Nephron (organoid): ENCODE data around the gene FOLR2.

Experiments
- H3K27ac Mint-ChIP-seq, 3 experiments: 2 replicates each; pipeline ENCODE4 v1.8.0; 2020; ENCODE audit warnings: mixed read lengths in 3 of 3, mild to moderate bottlenecking in 2 of 3, moderate library complexity in 1 of 3
- H3K27me3 Mint-ChIP-seq: 2 replicates; pipeline ENCODE4 v1.8.0; 2021; ENCODE audit warnings: low read depth, mild to moderate bottlenecking, moderate library complexity, mixed read lengths
- H3K36me3 Mint-ChIP-seq: 2 replicates; pipeline ENCODE4 v1.8.0; 2020; ENCODE audit warnings: low read depth, mixed read lengths
- H3K4me1 Mint-ChIP-seq: 2 replicates; pipeline ENCODE4 v1.8.0; 2020; ENCODE audit warnings: mixed read lengths
- H3K4me3 Mint-ChIP-seq, 3 experiments: 2 replicates each; pipeline ENCODE4 v1.8.0; 2020; ENCODE audit warnings: mild to moderate bottlenecking in 3 of 3, mixed read lengths in 3 of 3, moderate library complexity in 2 of 3
- H3K9me3 Mint-ChIP-seq: 2 replicates; pipeline ENCODE4 v1.8.0; 2020; ENCODE audit warnings: mixed read lengths
- CTCF ChIP-seq, 3 experiments: fragments of 200-600 bp; sonication (generic); IDR thresholded peaks; one replicate each; pipeline ENCODE4 v1.5.0; 2021; ENCODE audit warnings: antibody characterized with exemption in 3 of 3; ENCODE audit not compliant: unreplicated experiment in 3 of 3

The FOLR2 gene

GRCh38 chr11:72232260-72233055, 15.9 kb downstream of the FOLR2 start:
- Mint-ChIP-seq H3K4me3 (no peak overlapping the region), H3K27me3 (peaks cover 4% of the 10 kb centered on the region), H3K9me3 (no peaks in the 10 kb centered on the region), H3K4me1 (peaks cover 41% of the 10 kb centered on the region), H3K36me3 (peaks cover 62% of the 10 kb centered on the region), H3K27ac (no peak overlapping the region)
- TF ChIP-seq CTCF (IDR thresholded peaks at IDR 0.05; ENCODE audit: unreplicated experiment in 3 of 3) = no peak

GRCh38 chr11:72233056-72233772, 16.6 kb downstream of the FOLR2 start:
- Mint-ChIP-seq H3K27ac (no peak overlapping the region), H3K9me3 (no peaks in the 10 kb centered on the region), H3K4me1 (peaks cover 35% of the 10 kb centered on the region), H3K27me3 (peaks cover 4% of the 10 kb centered on the region), H3K4me3 (no peak overlapping the region), H3K36me3 (peaks cover 65% of the 10 kb centered on the region)
- TF ChIP-seq CTCF (IDR thresholded peaks at IDR 0.05; ENCODE audit: unreplicated experiment in 3 of 3) = no peak

- H3K4me3 Mint-ChIP-seq = no peak overlapping the region
- peaks cover 38% of the 10 kb centered on the region for H3K4me1 Mint-ChIP-seq
- H3K9me3 Mint-ChIP-seq = no peaks in the 10 kb centered on the region
- H3K27me3 Mint-ChIP-seq = peaks cover 7% of the 10 kb centered on the region
- peak overlapping the region in 1 of 3 experiments; percentile 6 for H3K27ac Mint-ChIP-seq
- peaks cover 66% of the 10 kb centered on the region for H3K36me3 Mint-ChIP-seq
- TF ChIP-seq CTCF (IDR thresholded peaks at IDR 0.05; ENCODE audit: unreplicated experiment in 3 of 3) = no peak
Observed at GRCh38 chr11:72233773-72234513, 17.3 kb downstream of the FOLR2 start.

- Mint-ChIP-seq H3K27ac (peak overlapping the region in 2 of 3 experiments; percentile 6 to 7), H3K36me3 (peaks cover 61% of the 10 kb centered on the region), H3K27me3 (peaks cover 12% of the 10 kb centered on the region), H3K4me3 (no peak overlapping the region), H3K4me1 (peaks cover 38% of the 10 kb centered on the region), H3K9me3 (no peaks in the 10 kb centered on the region)
- TF ChIP-seq CTCF (IDR thresholded peaks at IDR 0.05; ENCODE audit: unreplicated experiment in 3 of 3) = no peak
Observed at GRCh38 chr11:72234514-72234830, 17.9 kb downstream of the FOLR2 start.

- TF ChIP-seq CTCF (IDR thresholded peaks at IDR 0.05; ENCODE audit: unreplicated experiment in 3 of 3) = no peak
- Mint-ChIP-seq H3K4me3 (no peak overlapping the region), H3K27me3 (peaks cover 14% of the 10 kb centered on the region), H3K36me3 (peaks cover 57% of the 10 kb centered on the region), H3K9me3 (no peaks in the 10 kb centered on the region), H3K27ac (peak overlapping the region in 2 of 3 experiments; percentile 6 to 7), H3K4me1 (peaks cover 40% of the 10 kb centered on the region)
Observed at GRCh38 chr11:72234920-72235319, 18.3 kb downstream of the FOLR2 start.
